Activated CD8-positive, alpha-beta memory T cell treated with anti-CD3 and anti-CD28 coated beads, Interleukin-2, amount 50 U/mL, for 1 hour (primary cell): Measurements from ENCODE around the gene NR1H2.

Source experiments
- DNase-seq: peaks from one replicate; pipeline ENCODE4 v3.0.0-alpha.2; 2020; ENCODE audit errors: extremely low read depth

NR1H2 gene

GRCh38 chr19:50422397-50423278 lies 46.4 kb downstream of the NR1H2 start:
- no peak for DNase-seq

GRCh38 chr19:50423279-50424113 lies 47.2 kb downstream of the NR1H2 start:
- no peak for DNase-seq

DNA sequence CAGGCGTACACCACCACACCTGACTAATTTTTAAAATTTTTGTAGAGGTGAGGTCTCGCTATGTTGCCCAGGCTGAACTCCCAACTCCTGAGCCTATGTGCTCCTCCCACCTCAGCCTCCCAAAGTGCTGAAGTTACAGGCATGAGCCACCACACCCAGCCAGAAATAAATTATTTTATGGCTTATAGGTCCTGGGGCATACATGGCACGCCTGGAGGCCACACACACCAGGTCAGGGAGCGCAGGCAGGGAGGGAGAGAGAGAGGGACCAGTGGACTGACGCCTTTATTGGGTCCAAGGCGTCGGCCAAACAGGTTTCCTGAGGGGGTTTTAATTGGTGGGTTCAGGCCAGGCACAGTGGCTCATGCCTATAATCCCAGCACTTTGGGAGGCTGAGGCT lies 49.3 kb downstream of the NR1H2 start:
- no peak for DNase-seq

DNA sequence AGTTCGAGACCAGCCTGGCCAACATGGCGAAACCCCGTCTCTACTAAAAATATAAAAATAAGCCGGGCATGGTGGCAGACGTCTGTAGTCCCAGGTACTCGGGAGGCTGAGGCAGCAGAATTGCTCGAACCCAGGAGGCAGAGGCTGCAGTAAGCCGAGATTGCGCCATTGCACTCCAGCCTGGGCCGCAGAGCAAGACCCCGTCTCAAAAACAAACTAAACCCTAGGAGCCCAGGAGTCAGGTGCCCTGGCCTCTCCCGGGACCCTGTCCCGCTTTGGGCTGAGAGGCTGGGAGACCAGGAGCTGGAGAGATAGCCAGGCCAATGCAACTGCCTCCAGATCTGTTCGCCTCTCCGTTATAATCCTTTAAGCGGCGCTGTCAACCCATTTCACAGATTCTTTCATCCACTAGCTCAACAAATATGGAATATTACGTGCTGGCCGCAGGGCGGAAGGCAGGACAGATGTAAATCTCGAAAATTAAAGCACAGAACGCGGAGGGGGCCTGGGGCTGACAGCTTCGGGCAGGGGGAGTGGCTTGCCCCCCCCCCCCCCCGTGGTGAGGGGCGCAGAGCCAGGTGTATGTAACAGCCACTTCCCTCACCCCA lies 51.2 kb downstream of the NR1H2 start:
- DNase-seq = no peak

- DNase-seq = no peak
Measured at GRCh38 chr19:50427997-50428425, 51.8 kb downstream of the NR1H2 start.

GRCh38 chr19:50428772-50429463 lies 52.7 kb downstream of the NR1H2 start:
- no peak for DNase-seq

GRCh38 chr19:50430888-50431342 lies 54.7 kb downstream of the NR1H2 start:
- no peak for DNase-seq

- DNase-seq = peak; percentile 51
Measured at GRCh38 chr19:50431343-50432220, 55.3 kb downstream of the NR1H2 start.

- no peak for DNase-seq
Measured at GRCh38 chr19:50432221-50433028, 56.2 kb downstream of the NR1H2 start, which contains the start of gene MYBPC2. Gene MYBPC2, plus strand, starts transcription at chr19:50432892. Its CDS starts 62 bp downstream, at chr19:50432954.
